Dermis microvascular lymphatic vessel endothelial cell (primary cell): Measurements from ENCODE around the gene PDE1A. TPM values are rescaled to one million over a fixed set of nuclear protein-coding genes. Genes with fewer than 3 reads are reported as not detected.

Experiments used
- DNase-seq, 2 donors: peaks; one replicate each; pipeline versions ENCODE4 v3.0.0 to v3.0.0-alpha.2; 2010; ENCODE audit warnings: low read depth in 2 of 2
- total RNA-seq: library from RNA; depleted of rRNA; stranded (reverse); fragments of >200 nt; gene quantifications from 2 replicates; pipeline ENCODE4 v1.2.1, GENCODE V29; 2014

The PDE1A gene
- total RNA-seq, 1 donor from 2014 or later: 6.0 TPM

DNA sequence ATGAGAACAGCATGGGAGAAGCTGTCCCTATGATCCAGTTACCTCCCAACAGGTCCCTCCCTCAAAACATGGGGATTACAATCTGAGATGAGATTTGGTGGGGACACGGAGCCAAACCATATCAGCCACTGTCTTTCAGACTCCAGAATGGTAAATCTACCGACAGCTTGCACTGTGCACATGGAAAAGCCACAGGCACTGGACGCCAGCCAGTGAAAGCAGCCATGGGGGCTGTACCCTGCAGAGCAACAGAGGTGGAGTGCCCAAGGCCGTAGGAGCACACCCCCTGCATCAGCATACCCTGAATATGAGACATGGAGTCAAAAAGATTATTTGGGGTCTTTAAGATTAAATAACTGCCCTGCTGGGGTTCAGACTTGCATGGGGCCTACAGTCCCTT is 218.4 kb downstream of the PDE1A start:
- no peak for DNase-seq

DNA sequence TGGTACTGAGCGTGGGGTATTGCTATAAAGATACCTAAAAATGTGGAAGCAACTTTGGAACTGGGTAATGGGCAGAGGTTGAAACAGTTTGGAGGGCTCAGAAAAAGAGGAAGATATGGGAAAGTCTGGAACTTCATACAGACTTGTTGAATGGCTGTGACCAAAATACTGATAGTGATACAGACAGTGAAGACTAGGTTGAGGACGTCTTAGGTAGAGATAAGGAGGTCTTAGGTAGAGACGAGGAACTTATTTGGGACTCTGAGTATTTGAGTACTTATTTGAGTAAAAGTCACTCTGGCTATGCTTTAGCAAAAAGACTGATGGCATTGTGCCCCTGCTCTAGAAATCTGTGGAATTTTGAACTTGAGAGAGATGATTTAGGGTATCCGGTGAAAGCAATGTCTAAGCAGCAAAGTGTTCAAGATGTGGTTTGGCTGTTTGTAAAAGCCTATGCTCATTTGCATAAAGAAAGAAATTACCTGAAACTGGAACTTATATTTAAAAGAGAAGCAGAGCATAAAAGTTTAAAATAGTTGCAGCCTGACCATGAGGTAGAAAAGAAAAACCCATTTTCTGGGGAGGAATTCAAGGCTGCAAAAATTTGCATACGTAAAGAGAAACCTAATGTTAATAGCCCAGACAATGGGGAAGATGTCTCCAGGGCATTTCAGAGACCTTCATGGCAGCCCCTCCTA is 219.6 kb downstream of the PDE1A start:
- DNase-seq: no peak

DNA sequence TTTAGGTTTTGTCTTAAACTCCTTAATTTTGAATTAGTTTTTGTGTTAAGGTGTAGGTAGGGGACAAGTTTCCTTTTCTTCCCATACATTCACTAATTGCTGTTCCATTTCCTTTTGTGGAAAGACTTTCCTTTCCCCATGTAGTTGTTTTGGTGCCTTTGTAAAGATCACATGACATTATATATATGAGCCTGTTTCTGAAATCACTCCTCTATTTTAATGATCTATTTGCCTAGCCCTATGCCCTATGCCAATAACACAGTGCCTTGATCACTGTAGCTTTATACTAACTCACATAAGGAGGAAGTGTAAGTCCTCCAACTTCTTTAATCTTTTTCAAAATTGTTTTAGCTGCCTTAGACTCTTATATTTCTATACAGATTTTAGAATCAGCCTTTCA is 229.3 kb downstream of the PDE1A start:
- no peak for DNase-seq

DNA sequence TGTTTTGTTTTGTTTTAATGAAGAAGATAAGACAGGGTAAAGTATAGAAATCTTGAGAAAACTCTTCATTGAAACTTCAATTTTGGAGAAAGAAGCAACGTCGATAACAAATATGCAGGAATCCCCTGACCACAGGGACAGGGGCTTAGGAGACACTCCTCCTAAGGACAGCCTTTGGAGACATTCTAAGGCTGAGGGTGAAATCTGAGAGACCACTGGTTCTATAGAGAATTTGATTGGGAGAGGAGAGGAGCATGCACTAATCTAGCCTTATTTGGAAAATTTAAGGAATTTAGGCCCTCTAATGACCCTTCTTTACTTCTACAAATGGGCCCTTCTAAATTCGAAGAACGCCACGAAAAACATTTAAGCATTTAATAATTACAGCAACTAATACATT is 233.5 kb downstream of the PDE1A start:
- DNase-seq: no peak

DNA sequence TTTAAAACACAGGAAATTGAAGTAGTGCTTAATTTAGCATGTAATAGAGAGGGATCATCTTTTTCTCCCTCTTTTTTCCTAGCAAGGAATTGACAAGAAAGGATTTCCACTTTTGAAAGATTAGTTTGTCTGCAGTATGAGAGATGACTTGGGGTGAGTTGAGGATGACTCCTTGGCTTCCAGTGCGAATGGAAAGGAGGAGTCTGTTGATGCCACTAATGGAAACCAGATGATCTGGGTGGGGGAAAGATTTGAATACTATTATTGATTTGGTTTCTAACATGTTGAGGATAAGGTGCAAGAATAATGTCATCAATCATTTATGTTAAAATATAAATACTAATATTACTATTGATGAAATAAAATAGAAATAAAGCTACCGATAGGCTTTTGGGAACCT is 235.8 kb downstream of the PDE1A start:
- DNase-seq: no peak

DNA sequence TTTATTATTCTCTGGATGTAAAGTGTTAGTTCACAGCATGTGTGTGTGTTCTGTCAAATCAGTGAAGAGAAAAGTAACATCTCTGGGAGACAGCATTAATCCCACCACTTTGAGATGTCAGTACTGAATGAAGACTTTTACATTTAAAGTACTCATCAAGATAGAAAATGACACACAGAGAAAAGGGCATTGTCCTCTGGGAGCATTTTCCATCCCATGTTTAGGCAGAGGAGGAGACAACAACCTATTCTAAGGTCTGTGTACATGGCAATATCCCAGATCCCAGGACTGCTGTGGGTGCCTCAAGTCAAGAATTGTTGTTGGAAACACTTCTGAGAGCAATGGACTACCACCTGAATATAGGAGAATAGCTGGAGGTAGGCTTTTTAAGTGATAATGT is 239.7 kb downstream of the PDE1A start:
- no peak for DNase-seq

DNA sequence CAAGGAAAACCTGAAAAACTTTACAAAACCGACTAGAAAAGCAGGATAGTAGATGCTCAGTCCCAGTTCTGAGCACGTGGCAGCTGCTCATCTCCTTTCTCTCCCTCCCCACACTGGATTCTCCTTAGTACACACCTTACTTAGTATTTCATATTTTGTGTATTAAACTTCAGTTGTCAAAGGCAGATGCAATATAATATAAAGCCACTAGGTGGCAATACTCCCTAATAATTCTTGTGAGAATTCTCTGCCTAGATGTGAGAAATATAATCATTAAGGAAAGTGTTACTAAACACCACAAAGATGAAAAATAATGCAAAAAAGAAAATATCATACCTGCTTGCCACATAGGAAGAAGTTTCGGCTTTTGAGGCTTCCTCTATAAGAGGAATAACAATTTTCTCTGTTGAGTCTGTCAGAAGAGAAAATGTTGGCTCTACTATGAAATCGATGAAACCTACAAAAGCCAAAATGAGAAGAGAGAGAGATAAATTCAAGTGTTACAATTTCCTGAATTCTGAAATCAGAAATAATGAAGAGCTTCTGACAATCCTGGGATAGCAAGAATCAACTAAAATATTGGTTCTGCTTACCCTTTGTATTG is 240.6 kb downstream of the PDE1A start:
- DNase-seq: peak; percentile 21 to 47

DNA sequence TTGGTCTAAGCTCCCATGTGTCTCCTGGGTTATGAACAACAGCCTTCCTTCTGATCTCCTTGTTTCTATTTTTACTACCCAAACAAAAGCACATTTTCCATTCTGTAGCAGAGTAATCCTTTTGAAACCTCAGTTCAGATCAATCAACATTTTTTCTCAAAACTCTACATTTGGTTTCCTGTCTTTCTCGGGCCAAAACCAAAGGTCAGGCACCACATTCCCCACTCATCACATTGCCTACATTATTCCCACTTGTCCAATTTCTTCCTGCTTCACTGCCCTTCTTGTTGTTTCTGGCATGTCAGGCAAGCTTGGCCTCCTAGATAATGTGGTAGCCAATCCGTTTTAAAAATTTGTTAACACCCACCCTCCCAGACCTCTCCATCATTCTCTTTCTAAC is 244.4 kb downstream of the PDE1A start:
- peak; percentile 62 to 93 for DNase-seq

DNA sequence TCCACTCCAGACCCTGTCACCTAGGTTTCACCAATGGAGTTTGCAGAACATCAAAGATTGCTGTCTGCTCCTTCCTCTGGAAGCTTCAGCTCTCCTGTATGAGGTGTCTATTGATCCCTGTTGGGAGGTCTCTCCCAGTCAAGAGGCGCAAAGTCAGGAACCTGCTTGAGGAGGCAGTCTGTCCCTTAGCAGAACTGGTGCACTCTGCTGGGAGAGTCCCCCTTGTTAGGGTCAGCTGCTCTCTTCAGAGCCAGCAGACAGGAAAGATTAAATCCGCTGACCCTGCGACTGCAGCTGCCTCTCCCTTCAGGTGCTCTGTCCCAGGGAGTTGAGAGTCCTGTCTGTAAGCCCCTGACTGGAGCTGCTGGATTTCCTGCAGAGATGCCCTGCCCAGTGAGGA is 245.5 kb downstream of the PDE1A start:
- no peak for DNase-seq

DNA sequence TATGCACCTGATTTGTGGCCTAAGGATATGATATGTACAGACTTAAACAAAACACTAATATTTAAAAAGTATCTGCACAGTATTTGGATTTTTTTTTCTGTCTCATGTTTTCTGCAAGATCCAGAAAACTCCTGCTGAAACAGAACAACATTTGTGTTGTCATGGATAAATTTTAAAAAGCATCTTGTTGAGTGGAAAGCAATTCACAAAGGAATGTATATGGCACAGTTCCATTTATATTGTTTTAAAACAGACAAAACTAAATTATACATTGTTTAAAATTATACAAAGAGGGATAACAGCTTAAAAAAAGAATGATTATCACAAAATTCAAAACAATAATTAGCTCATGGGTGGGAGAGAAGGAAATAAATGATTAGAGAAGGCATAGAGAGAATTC is 247.7 kb downstream of the PDE1A start:
- DNase-seq: no peak

DNA sequence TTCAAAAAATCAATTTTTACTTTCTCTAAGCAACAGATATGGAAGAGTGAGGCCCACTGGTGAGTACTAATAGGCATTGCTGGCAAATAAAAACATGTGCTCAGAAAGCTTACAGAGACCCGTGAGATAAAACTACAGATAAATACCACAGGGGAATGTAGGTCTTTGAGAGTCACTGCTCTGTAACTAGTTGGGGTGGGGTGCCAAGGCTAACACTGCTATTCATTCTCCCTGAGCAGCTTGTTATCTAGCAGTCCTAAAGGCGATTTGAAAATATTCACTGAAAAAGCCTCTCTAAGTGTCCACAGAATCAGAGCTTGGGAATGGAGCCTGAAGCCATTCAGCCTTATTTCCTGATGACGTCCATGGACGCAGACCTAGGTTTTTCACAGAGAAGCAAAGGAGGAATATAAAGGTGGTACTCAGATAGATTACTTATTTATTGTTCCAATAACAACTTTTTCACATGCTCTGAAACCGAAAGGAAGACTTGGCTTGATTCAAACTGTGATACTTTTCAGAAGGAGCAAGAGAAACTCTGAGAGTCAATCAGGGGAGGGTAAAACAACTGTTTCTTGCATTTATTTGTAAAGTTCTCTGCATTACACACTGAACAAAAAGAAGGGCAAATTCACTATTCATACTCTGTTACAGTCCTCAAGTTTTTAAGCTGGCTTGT is 252.8 kb downstream of the PDE1A start:
- DNase-seq: no peak

DNA sequence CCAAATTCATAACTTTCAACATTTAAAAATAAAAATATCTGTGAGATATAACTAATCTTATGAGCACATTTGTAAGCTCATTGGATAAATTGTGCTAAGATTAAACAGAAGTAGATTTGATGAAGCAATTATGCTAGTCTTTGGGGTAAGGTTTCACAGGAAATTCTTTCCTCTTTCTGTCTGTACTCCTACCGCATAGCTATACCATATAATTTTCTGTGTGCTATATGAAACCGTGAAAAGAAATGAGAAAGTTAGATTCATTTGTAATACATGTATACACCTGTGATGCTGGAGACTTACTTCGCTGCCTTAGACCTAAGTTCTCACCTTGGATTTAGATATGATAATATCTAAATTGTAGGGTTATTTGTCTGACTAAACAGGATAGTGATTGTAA is 256.5 kb downstream of the PDE1A start:
- DNase-seq: no peak

DNA sequence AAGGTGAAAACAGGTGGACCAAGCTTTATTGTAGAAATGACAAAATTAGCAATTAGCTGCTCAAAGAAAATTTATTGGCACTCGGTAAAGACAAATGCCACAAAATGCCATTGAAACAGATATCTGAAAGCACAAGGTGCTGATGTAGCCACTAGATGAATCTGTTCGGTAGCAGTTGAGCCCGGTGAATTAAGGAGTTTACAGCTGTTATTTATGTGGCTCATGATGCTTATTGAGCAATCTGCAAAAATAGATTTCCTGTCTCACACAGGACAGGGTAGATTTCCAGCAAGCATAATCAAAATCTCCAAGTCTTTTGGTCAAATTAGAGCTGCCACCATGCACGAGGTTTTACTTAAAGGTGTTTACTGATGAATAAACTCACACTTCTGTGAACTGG is 259.0 kb downstream of the PDE1A start:
- no peak for DNase-seq

DNA sequence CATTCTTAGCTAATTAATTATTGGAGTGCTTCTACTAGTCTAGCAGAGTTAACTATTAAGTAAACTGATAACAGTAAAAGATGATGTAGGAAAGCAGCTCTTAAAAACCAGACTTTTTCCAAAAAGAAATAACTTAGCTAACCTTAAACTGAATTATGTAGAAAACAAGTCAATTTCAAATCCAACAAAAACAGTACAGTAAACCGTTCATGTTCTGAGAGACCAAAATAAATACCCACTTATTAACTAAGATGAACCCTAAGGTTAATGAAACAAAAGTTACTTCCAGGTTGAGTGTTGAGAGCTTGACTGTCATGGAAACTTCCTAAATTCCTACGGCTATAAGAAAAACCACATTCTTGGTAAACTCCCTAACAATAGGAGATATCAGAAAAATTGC is 260.0 kb downstream of the PDE1A start:
- no peak for DNase-seq

DNA sequence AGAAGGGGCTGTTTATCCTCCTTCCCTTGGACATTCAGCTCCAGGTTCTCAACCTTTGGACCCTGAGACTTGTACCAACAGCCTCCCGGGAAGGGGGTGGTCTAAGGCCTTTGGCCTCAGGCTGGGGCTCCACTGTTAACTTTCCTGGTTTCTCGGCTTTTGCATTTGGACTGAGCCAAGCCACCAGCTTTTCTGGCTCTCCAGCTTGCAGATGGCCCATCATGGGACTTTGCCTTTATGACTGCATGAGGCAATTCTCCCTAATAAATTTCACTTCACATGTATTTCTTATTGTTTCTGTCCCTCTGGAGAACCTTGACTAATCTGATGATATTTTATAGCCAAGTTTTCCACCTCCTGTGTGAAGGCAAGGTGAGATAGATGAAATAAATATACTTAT is 260.4 kb downstream of the PDE1A start:
- no peak for DNase-seq

DNA sequence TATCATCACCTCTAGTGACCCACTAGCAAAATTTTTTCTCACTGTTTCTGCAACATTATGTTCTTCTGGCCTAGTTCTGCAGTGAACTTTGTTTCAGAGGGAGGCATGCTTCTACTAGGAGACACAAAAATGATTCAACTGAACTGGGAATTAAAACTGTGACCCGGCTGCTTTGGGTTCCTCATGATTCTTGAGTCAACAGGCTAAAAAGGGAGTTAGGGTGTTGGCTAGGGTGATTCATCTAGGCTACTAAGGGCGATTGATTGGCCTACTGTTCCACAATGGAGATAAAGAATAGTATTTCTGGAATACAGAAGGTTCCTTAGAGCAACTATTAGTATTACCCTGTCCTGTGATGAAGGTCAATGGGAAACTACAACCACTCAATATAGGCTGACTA is 261.6 kb downstream of the PDE1A start:
- DNase-seq: no peak

DNA sequence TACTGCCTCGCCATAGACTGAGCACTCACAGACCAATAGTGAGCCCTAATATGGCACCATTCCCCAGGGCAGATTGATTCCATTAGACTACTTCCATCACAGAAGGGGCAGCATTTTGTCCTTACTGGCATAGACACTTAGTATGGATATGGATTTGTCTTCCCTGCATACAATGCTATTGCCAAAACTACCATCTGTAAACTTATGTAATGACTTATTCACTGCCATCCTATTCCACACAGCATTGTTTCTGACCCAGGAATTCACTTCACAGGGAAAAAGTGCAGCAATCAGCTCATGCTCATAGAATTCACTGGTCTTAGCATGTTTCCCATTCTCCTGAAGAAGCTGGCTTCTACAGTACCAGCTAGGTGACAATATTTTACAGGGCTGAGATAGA is 262.1 kb downstream of the PDE1A start:
- no peak for DNase-seq

DNA sequence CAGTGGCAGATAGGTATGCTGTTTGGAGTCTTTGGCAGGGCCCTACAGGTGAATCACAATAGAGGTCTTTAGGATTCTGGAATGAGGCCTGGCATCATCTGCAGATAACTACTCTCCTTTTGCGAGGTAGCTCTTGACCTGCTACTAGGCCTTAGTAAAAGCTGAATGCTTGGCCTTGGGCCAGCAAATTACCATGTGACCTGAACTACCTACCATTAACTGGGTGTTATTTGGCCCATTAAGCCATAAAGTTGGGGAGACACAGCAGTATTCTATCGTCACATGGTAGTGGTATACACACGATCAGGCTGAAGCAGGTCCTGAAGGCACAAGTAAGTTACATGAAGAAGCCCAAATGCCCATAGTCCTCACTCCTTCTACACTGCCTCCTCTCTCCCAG is 263.0 kb downstream of the PDE1A start:
- DNase-seq: no peak

DNA sequence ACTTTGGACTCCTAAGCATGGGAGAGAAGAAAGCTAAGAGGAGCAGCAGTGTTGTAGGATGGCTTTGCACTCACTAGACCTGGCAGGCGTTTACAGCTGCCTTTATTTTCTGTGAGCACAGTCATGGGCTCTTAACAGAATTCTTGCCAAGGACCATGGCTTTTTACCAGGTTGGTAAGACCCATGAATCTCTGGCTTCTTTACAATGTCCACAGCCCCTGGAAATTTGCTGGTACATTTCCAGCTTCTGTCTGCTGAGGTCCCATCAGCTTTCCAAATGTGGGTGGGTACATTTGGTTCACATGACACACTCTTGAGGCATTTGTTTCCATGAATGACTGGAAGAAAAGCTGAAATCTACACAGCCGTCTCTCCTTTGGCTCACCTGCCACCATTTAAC is 278.5 kb downstream of the PDE1A start:
- no peak for DNase-seq

DNA sequence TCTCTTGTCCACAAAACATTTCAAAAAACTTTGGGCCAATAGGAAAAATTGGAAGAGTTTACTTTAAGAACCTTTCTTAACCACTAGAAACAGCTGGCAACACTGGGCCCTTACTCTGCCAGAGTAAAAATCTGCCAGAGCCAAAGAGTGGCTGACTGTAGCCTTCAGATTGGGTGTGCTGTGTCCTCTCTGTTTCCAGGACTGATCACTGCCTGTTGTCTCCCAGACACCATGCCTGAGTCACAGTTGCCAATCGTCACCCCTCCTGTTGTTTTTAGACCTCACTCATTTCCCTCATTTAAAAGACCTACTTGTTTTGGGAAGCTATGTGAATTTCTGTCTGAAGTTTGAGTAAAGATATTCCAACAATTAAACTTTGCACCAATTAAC is 282.1 kb downstream of the PDE1A start:
- peak; percentile 38 to 82 for DNase-seq

DNA sequence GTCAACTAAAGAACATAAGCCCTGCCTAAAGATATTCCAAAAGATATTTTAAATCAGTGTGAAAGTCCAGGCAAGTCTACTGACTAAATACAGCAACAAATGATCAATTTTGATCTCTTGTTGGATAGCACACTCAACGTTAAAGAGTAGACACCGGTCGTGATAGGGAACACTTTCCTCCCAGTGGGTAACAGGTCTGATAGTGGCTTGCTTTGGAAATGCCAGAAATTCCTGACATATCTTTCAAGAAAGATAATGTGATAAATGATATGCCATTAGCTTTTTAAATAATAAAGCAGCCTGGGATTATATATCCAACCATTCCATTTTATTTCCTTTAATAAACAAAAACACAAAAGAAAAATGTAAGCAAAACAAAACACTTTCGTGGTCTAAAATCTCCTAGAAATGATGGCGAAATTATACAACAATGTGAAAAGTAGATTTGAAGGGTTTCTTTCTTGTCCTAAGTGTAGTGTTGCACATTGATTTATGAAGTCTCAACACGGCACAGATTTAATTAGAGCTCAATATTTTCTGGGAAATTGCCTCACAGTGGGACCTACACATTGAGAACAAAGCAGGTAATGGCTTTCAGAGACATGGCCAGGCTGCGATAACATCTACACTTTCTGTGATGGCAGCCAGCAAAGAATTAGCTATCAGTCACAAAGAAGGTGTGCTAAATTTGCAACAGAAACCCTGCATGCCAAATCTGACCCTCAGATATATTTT is 282.6 kb downstream of the PDE1A start:
- peak in 1 of 2 donors; percentile 30 for DNase-seq

DNA sequence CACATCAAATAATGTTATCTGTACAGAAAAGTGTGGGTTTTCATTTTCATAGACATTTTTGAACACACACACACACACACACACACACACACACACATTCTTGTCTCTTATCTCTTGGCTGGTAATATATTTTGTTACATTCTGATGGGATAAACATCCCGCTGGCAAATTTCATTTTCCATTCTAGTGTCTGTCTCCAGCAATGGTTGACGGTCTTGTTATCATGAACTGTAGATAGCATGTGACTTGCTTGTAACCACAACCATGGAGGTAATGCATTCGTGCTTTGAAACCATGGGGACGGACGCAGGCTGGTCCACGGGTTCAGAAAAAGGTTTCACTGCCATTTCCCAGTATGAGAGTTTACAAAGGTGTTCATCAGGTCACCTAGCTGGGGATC is 284.8 kb downstream of the PDE1A start:
- no peak for DNase-seq
